Measurements from ENCODE around the gene ACAD10. TPM values are rescaled to one million over a fixed set of nuclear protein-coding genes. Genes with fewer than 3 reads are reported as not detected.

The ACAD10 gene
- total and polyA plus RNA-seq, 2 experiments from 2014 or later, result 33.6 to 46.8 TPM

GRCh38 chr12:111691262-111691661 is 5.4 kb downstream of the ACAD10 start:
- no peak overlapping the region for H3K27ac ChIP-seq
- no peak for TF ChIP-seq CTCF (IDR thresholded peaks at IDR 0.05; ENCODE audit: low read depth, low read length)
- H3K9me3 ChIP-seq (ENCODE audit: low read depth), result no peaks in the 10 kb centered on the region
- no peaks in the 10 kb centered on the region for H3K4me1 ChIP-seq (ENCODE audit: low read depth)
- DNase-seq (ENCODE audit: low read depth in 1 of 2, low spot score in 1 of 2), result no peak
- no peak overlapping the region for H3K4me3 ChIP-seq
- peaks cover 17% of the 10 kb centered on the region for H3K36me3 ChIP-seq
- no peaks in the 10 kb centered on the region for H3K27me3 ChIP-seq

- Histone ChIP-seq H3K4me1 (ENCODE audit: low read depth) (no peaks in the 10 kb centered on the region), H3K27me3 (no peaks in the 10 kb centered on the region), H3K27ac (no peak overlapping the region), H3K36me3 (peaks cover 17% of the 10 kb centered on the region), H3K9me3 (ENCODE audit: low read depth) (no peaks in the 10 kb centered on the region), H3K4me3 (no peak overlapping the region)
- peak; percentile 24 for TF ChIP-seq CTCF (IDR thresholded peaks at IDR 0.05; ENCODE audit: low read depth, low read length)
- peak in 1 of 2 donors; percentile 13 for DNase-seq (ENCODE audit: low read depth in 1 of 2, low spot score in 1 of 2)
Measured at GRCh38 chr12:111692575-111693210, 6.8 kb downstream of the ACAD10 start.

- no peaks in the 10 kb centered on the region for H3K27me3 ChIP-seq
- H3K4me3 ChIP-seq, result no peak overlapping the region
- H3K36me3 ChIP-seq, result peaks cover 19% of the 10 kb centered on the region
- no peaks in the 10 kb centered on the region for H3K9me3 ChIP-seq (ENCODE audit: low read depth)
- TF ChIP-seq CTCF (IDR thresholded peaks at IDR 0.05; ENCODE audit: low read depth, low read length), result no peak
- no peaks in the 10 kb centered on the region for H3K4me1 ChIP-seq (ENCODE audit: low read depth)
- H3K27ac ChIP-seq, result no peak overlapping the region
- no peak for DNase-seq (ENCODE audit: low read depth in 1 of 2, low spot score in 1 of 2)
Measured at GRCh38 chr12:111693818-111694217, 8.0 kb downstream of the ACAD10 start.

- TF ChIP-seq CTCF (IDR thresholded peaks at IDR 0.05; ENCODE audit: low read depth, low read length), result no peak
- no peaks in the 10 kb centered on the region for H3K27me3 ChIP-seq
- no peak overlapping the region for H3K4me3 ChIP-seq
- H3K9me3 ChIP-seq (ENCODE audit: low read depth), result no peaks in the 10 kb centered on the region
- no peaks in the 10 kb centered on the region for H3K4me1 ChIP-seq (ENCODE audit: low read depth)
- H3K27ac ChIP-seq, result no peak overlapping the region
- no peak for DNase-seq (ENCODE audit: low read depth in 1 of 2, low spot score in 1 of 2)
- H3K36me3 ChIP-seq, result peaks cover 37% of the 10 kb centered on the region
Measured at GRCh38 chr12:111699962-111700361, 14.1 kb downstream of the ACAD10 start.

- TF ChIP-seq CTCF (IDR thresholded peaks at IDR 0.05; ENCODE audit: low read depth, low read length), result no peak
- Histone ChIP-seq H3K27ac (no peak overlapping the region), H3K9me3 (ENCODE audit: low read depth) (no peaks in the 10 kb centered on the region), H3K36me3 (peaks cover 27% of the 10 kb centered on the region), H3K27me3 (no peaks in the 10 kb centered on the region), H3K4me1 (ENCODE audit: low read depth) (no peaks in the 10 kb centered on the region), H3K4me3 (no peak overlapping the region)
- DNase-seq (ENCODE audit: low read depth in 1 of 2, low spot score in 1 of 2), result peak in 1 of 2 donors; percentile 63
Measured at GRCh38 chr12:111705672-111706071, 19.8 kb downstream of the ACAD10 start.

Data from cardiac muscle cell (in vitro differentiated cells and primary cell).